ENCODE data around the gene SYAP1. TPM values are rescaled to one million over a fixed set of nuclear protein-coding genes. Genes with fewer than 3 reads are reported as not detected.

SYAP1 gene
- total RNA-seq, 1 donor from 2014 or later, result 16.0 TPM

- intact Hi-C loops (cut with DNase I), result no loop called here
- DNase-seq (no peak), ATAC-seq (ENCODE audit: poor library complexity) (peak; percentile 74)
These were observed 88.1 kb downstream of the SYAP1 start for GRCh38 chrX:16807548-16807947.

GRCh38 chrX:16807976-16808542 is 88.6 kb downstream of the SYAP1 start:
- no peak for DNase-seq
- intact Hi-C loops (cut with DNase I), result no loop called here
- peak; percentile 82 for ATAC-seq (ENCODE audit: poor library complexity)

- DNase-seq (no peak), ATAC-seq (ENCODE audit: poor library complexity) (no peak)
- intact Hi-C loops (cut with DNase I), result no loop called here
These were observed 95.2 kb downstream of the SYAP1 start for GRCh38 chrX:16814597-16814996.

Other genes starting within 250 kb of the SYAP1 start
- gene S100G, start 69.5 kb upstream of the SYAP1 start, total RNA-seq, result not detected
- gene CTPS2, start 6.9 kb upstream of the SYAP1 start, total RNA-seq, result 5.9 TPM
- 4.5 TPM for gene TXLNG, start 66.9 kb downstream of the SYAP1 start, total RNA-seq
- 110 TPM for gene RBBP7, start 150.8 kb downstream of the SYAP1 start, total RNA-seq
- 11.3 TPM for gene REPS2, start 227.0 kb downstream of the SYAP1 start, total RNA-seq

Data from Right ventricle myocardium superior (tissue), 1 donor.